HL-60/S4 treated with phorbol 12-myristate 13-acetate at 8.2 ng/mL for 4 days and 3 days (cell line): Measurements from ENCODE around the gene SAMD14.

ENCODE experiments used
- in situ Hi-C: fragments of 300-500 bp; cut with MboI; formaldehyde crosslinking; loops from 2 replicates; pipeline ENCODE4 v1.15.0; 2022; ENCODE audit warnings: low sequenced_read_pairs

SAMD14 gene

DNA sequence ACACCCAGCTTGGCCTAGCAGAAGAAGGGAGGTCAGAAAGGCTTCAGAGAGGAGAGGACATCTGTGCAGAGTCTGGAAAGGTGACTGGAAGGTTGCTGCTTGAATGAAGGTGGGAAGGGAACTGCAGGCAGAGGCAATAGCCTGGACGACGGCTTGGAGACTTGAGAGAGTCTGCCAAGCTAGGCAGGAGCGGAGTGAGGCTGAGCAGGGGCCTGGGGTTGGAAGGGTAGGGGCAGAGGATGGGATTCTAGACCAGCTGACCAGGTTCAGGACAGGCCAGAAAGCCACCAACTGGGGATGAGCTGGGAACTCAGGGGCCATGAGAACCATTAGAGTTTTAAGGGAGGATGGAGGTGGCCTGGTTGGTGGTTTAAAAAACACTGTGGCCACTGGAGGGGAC is 35.5 kb upstream of the SAMD14 start:
- in situ Hi-C loops: no loop called here

DNA sequence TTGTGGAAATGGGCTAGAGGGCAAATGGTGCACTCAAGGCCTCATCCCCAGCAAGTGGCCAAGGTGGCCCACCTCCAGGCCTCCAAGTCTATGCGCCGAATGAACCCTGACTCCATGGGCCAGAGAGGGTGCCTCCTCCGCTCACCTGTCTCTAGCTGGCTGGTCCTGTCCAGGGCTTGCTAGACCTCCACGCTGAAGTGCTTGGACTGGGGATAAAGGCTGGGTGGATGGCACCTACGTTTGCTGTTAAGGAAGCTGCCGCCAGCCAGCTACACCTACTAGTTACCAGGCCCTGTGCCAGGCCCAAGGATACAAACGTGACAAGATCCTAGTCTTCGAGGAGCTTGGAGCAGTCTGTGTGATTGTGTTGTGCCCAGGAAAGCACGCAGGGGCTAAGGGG is 35.1 kb upstream of the SAMD14 start:
- in situ Hi-C loops: no loop called here

DNA sequence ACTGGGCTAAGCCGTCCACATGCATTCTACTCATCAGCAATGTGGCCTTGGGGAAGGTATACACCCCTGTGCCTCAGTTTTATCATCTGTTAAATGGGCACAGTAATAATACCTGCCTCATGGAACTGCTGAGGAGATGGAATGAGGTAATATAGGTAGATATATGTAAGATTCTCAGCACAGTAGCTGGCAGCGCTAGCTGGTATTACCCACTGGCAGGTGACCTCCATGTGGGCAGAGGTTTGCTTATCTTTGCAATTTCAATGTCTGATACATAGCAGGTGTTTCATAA is 34.7 kb upstream of the SAMD14 start:
- in situ Hi-C loops: no loop called here

DNA sequence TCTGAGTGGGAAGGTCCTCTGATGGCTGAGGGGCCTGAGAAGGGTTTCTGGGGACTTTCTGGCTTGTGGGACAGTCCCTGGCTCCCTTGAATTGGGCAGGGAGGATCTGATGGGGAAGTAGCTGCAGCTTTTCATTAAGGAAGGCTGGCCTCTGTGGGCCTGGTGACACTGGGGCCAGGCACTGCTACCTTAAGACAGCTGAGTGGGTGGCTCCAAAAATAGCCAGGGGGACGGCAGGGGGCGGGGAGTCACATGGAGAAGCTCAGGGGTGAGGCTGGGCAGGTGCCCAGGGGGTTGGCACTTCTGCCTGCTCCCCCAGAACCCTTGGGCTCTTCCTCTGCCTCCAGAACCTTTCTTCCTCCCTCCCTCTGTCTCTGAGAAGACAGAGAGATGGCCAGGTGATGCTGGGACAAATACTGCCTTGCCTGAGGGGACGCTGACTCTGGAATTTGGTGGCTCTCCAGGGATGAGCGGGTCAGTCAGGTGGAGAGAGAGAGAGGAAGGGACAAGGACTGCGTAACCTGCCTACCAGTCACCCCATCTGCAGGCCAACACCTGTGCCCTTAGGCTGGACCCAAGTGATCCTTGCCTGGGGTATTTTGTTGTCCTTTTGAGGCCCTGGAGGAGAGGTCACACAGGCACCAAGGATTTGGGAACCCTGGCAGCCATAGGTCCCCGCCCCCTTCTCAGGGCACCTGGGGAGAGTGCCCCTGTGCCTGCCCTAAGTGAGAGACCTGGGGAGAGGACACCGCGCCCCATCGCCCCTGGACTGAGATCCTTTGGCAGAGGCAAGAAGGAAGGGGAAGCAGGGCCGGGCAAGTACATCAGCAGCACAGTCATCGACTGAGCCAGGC is 34.1 kb upstream of the SAMD14 start:
- in situ Hi-C loops: no loop called here

DNA sequence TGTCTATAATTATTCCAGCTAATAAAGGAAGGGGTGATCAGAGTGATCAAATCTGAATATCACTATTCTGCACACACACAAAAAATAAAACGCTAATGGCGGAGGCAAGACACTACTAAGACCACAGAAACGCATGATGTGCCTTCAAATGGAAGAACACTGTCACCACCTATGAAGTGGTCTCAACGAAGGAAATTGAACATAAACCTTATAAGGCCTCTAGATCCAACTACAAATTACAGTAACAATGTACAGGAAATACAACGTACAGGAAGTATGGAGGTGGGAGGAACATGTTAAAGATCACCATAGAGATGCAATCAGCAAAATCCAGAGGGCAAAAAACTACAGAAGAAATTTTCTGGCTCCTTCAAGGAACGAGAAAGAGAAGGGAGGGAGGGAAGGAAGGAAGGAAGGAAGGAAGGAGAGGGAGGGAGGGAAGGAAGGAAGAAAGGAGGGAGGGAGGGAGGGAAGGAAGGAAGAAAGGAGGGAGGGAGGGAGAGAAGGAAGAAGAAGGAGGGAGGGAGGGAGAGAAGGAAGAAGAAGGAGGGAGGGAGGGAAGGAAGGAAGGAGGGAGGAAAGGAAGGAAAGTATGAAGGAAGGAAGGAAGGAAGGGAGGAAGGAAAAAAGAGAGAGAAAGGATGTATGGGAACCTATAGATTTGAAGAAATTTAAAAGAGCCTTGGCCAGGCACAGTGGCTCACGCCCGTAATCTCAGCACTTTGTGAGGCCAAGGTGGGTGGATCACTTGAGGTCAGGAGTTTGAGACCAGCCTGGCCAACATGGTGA is 32.7 kb upstream of the SAMD14 start:
- in situ Hi-C loops: no loop called here

DNA sequence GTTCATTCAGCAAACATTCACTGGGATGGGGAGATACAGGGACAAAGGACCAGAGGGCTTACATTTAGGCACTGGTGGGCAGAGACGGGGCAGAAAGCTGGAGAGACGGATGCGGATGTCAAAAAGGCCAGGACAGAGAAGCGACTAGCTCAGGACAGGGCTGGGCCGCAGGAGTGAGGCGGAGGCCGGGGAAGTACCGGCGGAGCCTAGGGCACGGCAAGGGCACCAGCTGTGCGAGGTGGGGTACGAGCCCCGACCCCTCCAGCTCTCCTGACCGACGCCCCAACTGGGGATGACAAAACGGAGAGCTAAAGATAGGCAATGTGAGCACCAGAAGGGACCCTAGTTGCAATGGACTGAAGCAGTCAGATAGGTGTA is 31.9 kb upstream of the SAMD14 start:
- in situ Hi-C loops: no loop called here

DNA sequence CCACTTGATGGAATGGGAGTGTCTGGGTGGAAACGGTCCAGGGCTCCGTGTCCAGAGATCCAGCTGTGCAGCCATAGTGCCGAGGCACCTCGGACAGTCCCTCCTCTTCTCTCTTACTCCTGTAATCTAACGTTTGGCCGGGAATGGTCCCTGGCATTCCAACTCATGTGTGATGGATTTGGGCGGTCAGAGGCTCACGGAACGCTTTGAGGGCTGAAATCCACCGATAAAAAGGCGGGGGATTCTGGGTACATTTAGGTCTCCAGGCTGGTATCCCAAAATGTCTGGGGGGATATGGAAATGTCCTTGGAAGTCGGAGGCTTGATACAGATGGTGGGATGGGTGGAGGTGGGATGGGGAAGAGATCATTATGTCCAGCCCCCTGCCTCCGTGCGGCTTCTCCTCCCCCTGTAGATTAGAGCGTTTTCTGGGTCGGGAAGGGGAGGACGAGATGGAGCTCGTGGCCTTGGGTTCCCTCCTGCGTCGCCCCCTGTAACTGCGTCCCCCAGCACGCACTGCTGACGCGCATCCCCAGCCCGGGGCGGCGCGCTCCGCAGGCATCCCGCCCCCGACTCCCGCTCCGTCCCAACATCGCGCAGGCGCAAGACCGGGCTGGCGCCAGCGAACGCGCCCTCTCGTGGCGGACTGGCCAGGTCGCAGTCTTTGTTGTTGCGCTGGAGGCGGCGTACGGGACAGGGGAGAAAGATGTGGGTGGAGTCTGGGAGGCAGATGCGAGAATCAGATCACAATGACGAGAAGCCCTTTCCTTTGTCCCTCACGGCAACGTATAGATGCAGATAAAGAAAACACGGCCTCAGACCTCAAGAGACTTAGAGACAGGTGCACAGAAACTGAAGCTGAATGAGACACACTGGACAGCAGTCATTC is 31.3 kb upstream of the SAMD14 start:
- in situ Hi-C loops: no loop called here

DNA sequence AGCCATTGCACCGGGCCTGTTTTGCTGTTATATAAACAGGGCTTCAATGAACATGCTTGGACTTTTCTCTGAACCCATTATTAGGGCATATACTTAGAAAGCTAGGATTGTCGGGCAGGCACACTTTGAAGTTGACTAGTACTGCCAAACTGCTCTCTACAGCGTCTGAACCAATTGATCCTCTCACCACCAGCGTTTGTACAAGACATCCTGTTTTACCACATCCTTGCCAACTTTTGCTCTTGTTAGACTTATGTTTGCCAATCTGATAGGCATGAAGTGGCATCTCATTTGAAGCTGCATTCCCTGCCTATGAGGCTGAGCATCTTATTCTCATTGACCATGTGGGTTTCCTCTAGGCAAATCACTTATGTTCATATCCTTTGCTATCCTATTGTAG is 27.9 kb upstream of the SAMD14 start:
- in situ Hi-C loops: no loop called here

DNA sequence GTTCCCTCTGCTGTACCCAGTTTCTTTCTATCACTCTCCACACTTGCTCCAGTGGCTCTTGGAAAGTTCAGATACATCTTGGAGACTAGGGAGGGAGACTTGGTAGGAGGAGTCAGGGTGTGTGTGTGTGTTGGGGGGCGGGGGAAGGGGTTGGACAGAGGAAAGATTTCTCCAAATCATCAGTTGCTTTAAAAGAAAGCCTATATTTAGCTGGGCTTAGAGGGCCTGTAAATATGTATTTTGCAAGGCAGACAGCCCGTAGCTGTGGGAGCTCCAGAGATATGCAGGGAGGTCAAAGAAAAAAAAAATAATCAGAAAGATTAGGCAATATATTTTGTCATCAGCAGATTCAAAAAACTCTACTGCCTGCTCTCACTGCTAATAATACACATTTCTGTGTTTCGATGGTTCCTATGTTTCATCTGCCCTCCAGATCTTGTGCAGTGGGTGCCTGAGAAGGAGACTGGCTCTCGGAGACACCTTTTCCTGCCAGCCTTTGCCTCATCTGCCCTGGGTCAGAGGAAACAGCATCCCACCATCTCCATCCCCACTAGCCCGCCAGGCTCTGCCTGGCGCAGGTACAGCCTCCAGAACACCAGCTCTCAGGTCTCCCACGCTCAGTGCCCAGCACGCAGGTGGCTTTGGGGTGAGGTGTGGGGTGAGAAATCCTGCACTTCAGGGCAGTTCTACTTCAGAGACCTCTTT is 25.3 kb upstream of the SAMD14 start:
- in situ Hi-C loops: no loop called here

DNA sequence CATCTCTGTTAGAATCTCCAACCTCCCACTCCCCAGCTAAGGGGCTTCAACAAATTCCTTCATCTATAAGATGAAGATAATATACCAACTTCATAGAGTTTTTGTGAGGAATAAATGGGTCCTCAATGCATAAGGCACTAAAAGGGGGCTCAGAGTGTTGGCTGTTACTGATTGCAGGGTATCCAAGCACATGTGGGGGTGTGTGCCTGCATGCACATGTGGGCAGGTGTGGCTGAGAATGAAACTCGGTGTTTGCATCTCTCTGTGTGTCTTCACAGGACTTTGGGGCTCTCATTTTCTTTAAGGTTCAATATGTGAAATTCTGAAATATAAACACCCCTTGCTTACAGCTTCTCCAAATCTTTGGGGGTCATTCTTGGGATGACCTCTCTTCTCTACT is 24.6 kb upstream of the SAMD14 start:
- in situ Hi-C loops: no loop called here

DNA sequence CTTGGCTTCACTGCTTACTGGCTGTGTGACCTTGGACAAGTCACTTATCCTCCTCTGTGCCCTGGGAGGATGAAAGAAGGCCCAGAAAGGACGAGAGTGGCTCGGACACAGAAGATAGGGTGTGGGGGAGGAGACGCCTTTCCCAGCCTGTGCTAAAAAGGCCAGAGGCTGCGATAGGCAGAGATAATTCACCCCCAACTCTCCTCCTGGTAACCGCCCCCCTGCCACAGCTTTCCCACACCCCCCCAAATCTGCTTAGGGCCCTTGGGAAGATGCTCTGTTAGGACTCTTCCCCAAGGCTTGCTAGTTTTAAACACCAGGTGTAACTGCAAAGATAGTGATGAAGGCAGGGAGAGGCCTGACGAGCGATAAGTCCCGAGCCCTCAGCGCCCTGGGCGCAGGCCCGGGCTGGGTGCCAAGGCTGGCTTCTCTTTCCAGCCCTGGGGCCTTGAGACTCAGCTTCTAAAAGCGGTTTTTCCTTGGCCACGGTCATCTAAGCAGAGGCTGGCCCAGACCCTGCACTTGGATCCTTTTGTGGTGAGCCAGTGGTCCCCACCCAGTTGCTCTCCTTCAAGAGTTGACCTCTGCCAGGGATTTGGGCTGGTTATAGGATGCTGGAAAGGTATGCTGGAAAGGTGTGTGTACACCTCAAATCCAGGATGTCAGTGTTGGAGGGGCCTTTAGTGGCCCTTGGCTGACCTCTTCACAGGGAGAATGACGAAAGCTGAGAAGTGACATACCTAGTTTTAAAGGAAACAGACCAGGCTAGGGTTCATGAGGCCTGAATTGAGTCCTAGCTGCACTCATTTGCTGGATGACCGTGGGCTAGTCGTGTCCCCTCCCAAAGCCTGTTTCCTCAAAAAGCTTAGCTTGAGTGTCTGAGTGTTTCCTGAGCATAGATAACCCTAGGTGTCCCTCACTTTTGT is 24.0 kb upstream of the SAMD14 start:
- in situ Hi-C loops: no loop called here

DNA sequence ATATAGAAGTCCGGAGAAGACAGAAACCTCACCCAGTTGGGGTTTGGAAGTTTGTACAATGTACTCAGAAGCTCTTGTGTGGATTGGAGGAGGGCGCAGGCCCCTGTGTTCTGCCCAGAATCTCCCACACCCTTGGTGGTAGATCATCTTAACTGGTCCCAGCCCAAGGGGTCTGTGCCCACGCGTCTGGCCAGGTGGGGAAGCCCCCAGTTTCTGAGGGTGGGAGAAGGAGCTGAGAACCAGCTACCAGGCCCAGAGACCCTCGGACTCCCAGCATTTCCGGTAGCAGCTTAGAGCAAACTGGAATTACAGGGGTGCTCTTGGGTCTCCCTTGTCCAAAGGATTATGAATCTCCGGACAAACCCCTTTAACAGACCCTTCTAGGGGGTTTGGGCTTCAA is 22.8 kb upstream of the SAMD14 start:
- in situ Hi-C loops: no loop called here

DNA sequence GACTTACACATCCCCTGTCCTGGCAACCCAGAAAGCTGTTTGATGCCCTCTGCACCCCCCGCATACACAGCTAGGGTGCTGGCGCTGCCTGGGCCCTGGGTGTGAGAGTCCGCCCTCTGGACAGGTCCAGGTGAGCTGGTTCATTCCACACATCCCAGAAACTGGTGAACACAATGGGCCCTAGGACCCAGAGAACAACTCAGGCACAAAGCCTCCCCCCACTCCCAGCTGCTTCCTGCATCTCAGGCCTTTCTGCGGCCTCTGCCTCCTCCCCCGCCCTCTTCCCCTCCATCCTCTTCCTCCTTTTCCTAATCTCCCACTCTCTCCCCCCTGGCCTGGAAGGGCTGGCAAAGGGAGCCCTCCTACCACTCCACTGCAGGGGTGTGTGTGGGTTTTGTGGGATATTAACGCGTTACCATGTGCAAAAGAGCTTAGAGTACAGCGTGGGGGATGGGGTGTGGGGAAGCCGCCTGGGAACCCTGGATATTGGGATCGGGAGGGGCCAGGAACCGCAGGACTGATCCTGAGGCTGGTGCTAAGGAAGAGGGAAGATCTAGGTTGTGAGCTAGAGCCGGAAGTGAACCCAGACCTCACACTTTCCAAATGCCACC is 22.1 kb upstream of the SAMD14 start:
- in situ Hi-C loops: no loop called here

DNA sequence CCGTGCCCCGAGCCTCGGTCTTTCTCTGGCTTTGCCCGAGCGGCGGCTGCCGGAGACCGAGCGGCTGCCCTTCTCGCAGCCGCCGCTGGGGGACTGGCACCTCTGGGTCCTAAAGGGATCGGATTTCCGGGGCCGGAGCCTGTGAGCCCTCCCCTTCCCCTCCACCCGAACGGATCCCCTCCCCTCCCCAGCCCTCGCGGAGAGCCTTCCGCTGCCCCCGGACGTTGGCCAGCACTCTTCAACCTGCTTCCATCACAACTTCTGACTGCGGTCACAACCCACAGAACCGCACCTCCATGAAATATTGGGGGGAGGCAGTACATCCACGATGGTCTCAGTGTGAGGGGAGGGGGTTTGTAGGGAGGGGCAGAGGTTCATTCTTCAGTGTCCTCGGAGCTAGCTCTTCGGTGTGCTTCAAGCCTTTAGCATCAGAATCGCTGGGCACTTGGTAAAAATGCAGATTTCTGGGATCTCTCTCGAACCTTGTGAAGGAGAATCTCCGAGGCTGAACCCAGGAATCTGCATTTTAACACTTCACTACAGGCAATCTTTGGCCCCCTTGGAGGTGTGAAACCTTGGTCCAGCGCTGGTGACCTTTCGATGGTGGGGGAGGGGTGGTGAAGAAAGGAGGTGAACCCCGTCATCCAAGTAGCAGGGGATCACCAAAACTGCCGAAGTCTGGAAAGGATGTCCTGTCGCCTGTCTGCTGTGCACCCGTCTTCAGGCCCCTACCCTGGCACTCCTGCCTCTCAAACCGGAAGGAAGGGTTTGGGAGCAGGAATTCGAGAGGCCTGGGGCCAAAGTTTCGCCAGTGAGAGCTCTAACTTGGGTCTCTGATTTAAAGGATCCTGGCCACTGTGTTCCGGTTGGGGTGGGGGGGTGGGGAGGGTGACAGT is 21.3 kb upstream of the SAMD14 start:
- in situ Hi-C loops: no loop called here

DNA sequence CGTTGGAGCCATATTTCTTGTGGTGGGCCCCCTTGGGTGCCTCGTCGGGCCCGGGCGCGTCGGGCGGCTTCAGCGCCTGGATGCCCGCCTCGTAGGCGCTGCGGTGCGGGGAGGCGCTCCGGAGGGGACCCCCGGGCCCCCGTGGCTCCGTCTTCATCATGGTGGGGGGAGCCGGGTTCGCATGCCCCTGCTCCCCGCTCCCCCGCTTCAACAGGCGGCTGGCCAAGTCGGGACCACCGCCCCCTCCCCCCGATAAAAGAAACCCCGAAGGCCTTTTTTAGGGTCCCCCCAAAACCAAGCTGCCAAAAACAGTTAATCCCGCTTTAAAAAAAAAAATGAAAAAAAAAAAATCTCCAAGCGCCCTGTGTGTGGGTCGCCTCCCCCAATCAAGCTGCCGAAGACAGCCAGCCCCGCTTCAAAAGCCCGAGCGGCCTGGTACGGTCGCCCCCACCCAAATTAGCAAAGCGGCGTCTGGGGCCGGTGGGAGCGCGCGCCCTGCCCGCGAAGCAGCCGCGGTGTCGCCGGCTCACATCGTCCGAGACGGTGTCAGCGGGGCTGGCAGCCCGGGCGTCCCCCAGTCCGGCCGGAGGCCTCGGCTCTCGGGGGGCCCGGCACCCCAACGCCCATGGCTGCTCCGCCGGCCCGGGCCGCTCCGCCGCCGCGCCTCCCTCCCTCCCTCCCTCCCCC is 20.5 kb upstream of the SAMD14 start, which contains the start of gene PPP1R9B:
Gene PPP1R9B, minus strand, starts transcription at position 324 of the 687 bp plus-strand sequence. Its CDS starts 164 bp downstream, at position 160.
- in situ Hi-C loops: no loop called here

DNA sequence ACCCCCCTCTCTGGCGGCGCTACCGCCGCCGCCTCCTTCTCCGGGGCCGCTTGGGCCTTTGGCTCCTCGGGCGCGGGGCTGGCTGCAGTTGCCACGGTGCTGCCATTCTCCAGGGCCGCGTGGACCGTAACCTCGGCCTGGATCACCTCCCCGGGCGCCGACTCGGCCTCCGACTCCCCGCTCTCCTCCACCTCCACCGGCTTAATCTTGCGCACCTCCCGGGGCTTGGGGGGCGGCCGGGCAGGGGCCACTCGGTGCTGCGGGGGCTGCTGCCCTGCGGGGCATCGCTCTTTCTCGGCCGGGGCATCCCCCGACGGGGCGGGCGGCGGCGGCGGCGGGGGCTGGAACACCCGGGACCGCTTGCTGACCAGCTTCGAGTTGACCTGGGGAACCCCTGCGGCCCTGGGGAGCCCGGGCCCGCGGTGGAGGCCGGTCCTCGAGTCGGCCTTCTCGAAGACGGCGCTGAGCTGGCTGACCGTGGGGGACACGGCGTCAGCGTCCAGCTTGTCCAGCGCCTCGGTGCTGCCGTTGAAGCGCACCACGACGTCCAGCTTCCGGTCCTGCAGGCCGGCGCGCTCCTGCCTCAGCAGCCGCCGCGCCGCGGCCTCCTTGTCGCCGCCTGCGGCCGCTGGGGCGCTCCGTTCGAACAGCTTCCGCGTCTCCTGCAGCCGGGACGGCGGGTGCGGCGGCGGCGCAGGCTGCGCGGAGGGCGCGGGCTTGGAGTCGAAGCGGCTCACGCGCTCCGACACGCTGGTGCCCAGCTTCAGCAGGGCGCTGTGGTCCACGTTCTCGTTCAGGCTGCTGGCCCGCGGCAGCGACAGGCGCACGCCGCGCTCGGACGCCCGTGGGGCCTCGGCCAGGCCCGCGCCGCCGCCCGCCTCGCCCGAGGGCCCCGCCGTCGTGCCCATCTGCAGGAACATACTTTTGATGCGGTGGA is 19.7 kb upstream of the SAMD14 start:
- in situ Hi-C loops: no loop called here

DNA sequence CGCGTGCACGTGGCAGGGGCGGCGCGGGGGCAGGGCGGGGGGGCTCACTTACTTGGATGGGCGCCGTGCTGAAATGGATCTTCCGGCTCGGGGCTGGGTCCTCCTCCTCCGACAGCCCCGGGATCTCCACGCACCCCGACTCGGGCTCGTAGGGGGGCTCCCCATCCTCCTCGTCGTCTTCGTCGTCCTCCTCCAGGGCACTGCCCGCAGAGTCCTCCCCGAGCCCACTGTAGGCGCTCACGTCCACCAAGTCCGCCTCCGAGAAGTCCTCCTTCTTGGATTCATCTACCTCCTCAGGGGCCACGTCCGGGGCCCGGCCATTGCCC is 19.1 kb upstream of the SAMD14 start:
- in situ Hi-C loops: no loop called here
